Left lung (tissue), 10 donors: ENCODE data around the gene WBP1L. TPM values are rescaled to one million over a fixed set of nuclear protein-coding genes. Genes with fewer than 3 reads are reported as not detected.

Experiments used
- ATAC-seq: fragments of 200-7000 bp; cut with Tn5 transposase; one replicate; pipeline ENCODE4 v1.9.1; 2020; ENCODE audit warnings: moderate library complexity
- DNase-seq, 4 donors: peaks; one replicate each; pipeline ENCODE4 v3.0.0-alpha.2; 2013 to 2020
- H3K27ac ChIP-seq, 2 donors: fragments of 200-600 bp; sonication (generic) in 1 of 2; one replicate each; pipeline versions ENCODE4 v1.5.0 to v1.8.0; 2020 to 2021
- H3K27me3 ChIP-seq, 2 donors: fragments of 200-600 bp; sonication (generic) in 1 of 2; one replicate each; pipeline versions ENCODE4 v1.5.0 to v1.8.0; 2020 to 2021
- H3K36me3 ChIP-seq, 2 donors: fragments of 200-600 bp; sonication (generic) in 1 of 2; one replicate each; pipeline versions ENCODE4 v1.5.0 to v1.8.0; 2020 to 2021
- H3K4me1 ChIP-seq, 2 donors: fragments of 200-600 bp; one replicate each; pipeline ENCODE4 v1.8.0; 2021
- H3K4me3 ChIP-seq, 2 donors: fragments of 200-600 bp; sonication (generic) in 1 of 2; one replicate each; pipeline versions ENCODE4 v1.5.0 to v1.8.0; 2020 to 2021; ENCODE audit warnings: mild to moderate bottlenecking in 1 of 2
- H3K9me3 ChIP-seq, 2 donors: fragments of 200-600 bp; sonication (generic) in 1 of 2; one replicate each; pipeline versions ENCODE4 v1.5.0 to v1.8.0; 2020 to 2021
- CTCF ChIP-seq, 2 donors: fragments of 200-600 bp; sonication (generic) in 1 of 2; IDR thresholded peaks; one replicate each; pipeline versions ENCODE4 v1.5.0 to v1.8.0; 2021; ENCODE audit warnings: antibody characterized with exemption in 2 of 2
- intact Hi-C, 2 donors: fragments of 100-400 bp; cut with DNase I; formaldehyde crosslinking; loops; one replicate each; pipeline versions ENCODE4 v1.11.2 to v1.14.2; 2022
- polyA plus RNA-seq, 6 donors: library from polyadenylated mRNA; unstranded; fragments of 120-200 nt; gene quantifications; one replicate each; pipeline ENCODE4 v1.2.1, GENCODE V29; 2013; ENCODE audit not compliant: insufficient read length in 6 of 6
- total RNA-seq, 2 donors: library from RNA; stranded (reverse); fragmentation: NEBNext Ultra II Directional; extraction: Animal tissue kit (Norgen Biotek cat#: 25700); gene quantifications; one replicate each; pipeline ENCODE4 v1.2.1, GENCODE V29; 2021
- donor health status: DM: no; HTN: yes; CAD: no.
- donor health status: DM: no; HTN: no; CAD: no.

Gene WBP1L
- total and polyA plus RNA-seq, 8 donors = 42.6 to 49.8 (median 45.9) TPM

GRCh38 chr10:102831322-102832071, 87.7 kb downstream of the WBP1L start:
- ATAC-seq (no peak), DNase-seq (no peak)
- intact Hi-C loops = no loop called here
- Histone ChIP-seq H3K4me1 (peaks cover 0 to 8% of the 10 kb centered on the region in 2 donors), H3K36me3 (no peaks in the 10 kb centered on the region), H3K9me3 (no peaks in the 10 kb centered on the region), H3K27me3 (no peaks in the 10 kb centered on the region), H3K27ac (no peak overlapping the region), H3K4me3 (no peak overlapping the region)
- TF ChIP-seq CTCF (IDR thresholded peaks at IDR 0.05) = no peak

DNA sequence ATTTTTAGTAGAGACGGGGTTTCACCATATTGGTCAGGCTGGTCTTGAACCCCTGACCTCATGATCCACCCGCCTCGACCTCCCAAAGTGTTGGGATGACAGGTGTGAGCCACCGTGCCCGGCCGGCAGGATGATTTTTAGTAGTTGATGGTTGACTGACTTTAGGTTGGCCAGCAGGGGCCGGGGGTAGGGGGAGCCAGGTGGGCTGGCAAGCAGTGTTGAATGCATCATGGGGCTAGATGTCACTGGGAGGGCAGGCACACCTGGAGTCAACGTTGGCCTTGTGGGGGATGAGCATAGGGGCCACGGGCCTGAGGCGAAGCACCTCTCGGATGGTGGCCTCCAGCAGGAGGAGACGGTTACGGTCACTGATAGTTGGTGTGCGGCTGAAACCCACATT, 88.5 kb downstream of the WBP1L start:
- intact Hi-C loops = no loop called here

GRCh38 chr10:102832987-102833386, 89.2 kb downstream of the WBP1L start:
- peaks cover 0 to 7% of the 10 kb centered on the region in 2 donors for H3K9me3 ChIP-seq
- intact Hi-C loops = no loop called here

More for the DNA sequence above, 88.5 kb downstream of the WBP1L start:
- Histone ChIP-seq H3K36me3 (no peaks in the 10 kb centered on the region), H3K4me1 (peaks cover 0 to 8% of the 10 kb centered on the region in 2 donors), H3K9me3 (no peaks in the 10 kb centered on the region), H3K27ac (no peak overlapping the region), H3K4me3 (no peak overlapping the region), H3K27me3 (no peaks in the 10 kb centered on the region)
- DNase-seq = no peak
- no peak for TF ChIP-seq CTCF (IDR thresholded peaks at IDR 0.05)
- ATAC-seq = no peak

GRCh38 chr10:102834143-102834542, 90.4 kb downstream of the WBP1L start:
- no peak for TF ChIP-seq CTCF (IDR thresholded peaks at IDR 0.05)
- ATAC-seq (no peak), DNase-seq (no peak)
- H3K27me3 ChIP-seq = no peaks in the 10 kb centered on the region
- H3K9me3 ChIP-seq = peaks cover 0 to 16% of the 10 kb centered on the region in 2 donors
- intact Hi-C loops = no loop called here
- no peak overlapping the region for H3K4me3 ChIP-seq
- peaks cover 0 to 8% of the 10 kb centered on the region in 2 donors for H3K4me1 ChIP-seq
- H3K27ac ChIP-seq = no peak overlapping the region
- no peaks in the 10 kb centered on the region for H3K36me3 ChIP-seq

More at GRCh38 chr10:102832987-102833386, 89.2 kb downstream of the WBP1L start:
- Histone ChIP-seq H3K4me3 (no peak overlapping the region), H3K4me1 (peaks cover 0 to 8% of the 10 kb centered on the region in 2 donors), H3K27ac (no peak overlapping the region), H3K36me3 (no peaks in the 10 kb centered on the region), H3K27me3 (no peaks in the 10 kb centered on the region)
- ATAC-seq (no peak), DNase-seq (no peak)
- TF ChIP-seq CTCF (IDR thresholded peaks at IDR 0.05) = no peak

GRCh38 chr10:102835007-102835482, 91.3 kb downstream of the WBP1L start:
- H3K36me3 ChIP-seq = no peaks in the 10 kb centered on the region
- intact Hi-C loops = loop anchor here in 1 of 2 donors (5.0 kb wide), 1 partner anchor 67 kb away; no protein-coding TSS in a partner anchor
- TF ChIP-seq CTCF (IDR thresholded peaks at IDR 0.05) = peak; percentile 86 to 93
- peaks cover 0 to 16% of the 10 kb centered on the region in 2 donors for H3K9me3 ChIP-seq
- no peak overlapping the region for H3K4me3 ChIP-seq
- no peaks in the 10 kb centered on the region for H3K27me3 ChIP-seq
- H3K27ac ChIP-seq = no peak overlapping the region
- peaks cover 0 to 8% of the 10 kb centered on the region in 2 donors for H3K4me1 ChIP-seq
- ATAC-seq = peak; percentile 95
- DNase-seq = peak in 3 of 4 donors; percentile 68 to 85 (median 70)
